ENCODE data around the gene PAMR1. TPM values are rescaled to one million over a fixed set of nuclear protein-coding genes. Genes with fewer than 3 reads are reported as not detected.
A peak's percentile ranks its signal among the peaks of the same experiment; 100 is the strongest.

Gene PAMR1
- total and polyA plus RNA-seq, 2 donors from 2014 or later: 2.2 to 2.4 TPM

- TF ChIP-seq, protein P1, sequence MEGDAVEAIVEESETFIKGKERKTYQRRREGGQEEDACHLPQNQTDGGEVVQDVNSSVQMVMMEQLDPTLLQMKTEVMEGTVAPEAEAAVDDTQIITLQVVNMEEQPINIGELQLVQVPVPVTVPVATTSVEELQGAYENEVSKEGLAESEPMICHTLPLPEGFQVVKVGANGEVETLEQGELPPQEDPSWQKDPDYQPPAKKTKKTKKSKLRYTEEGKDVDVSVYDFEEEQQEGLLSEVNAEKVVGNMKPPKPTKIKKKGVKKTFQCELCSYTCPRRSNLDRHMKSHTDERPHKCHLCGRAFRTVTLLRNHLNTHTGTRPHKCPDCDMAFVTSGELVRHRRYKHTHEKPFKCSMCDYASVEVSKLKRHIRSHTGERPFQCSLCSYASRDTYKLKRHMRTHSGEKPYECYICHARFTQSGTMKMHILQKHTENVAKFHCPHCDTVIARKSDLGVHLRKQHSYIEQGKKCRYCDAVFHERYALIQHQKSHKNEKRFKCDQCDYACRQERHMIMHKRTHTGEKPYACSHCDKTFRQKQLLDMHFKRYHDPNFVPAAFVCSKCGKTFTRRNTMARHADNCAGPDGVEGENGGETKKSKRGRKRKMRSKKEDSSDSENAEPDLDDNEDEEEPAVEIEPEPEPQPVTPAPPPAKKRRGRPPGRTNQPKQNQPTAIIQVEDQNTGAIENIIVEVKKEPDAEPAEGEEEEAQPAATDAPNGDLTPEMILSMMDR (IDR thresholded peaks at IDR 0.05; ENCODE audit: borderline replicate concordance, extremely low read depth, insufficient read depth): no peak
These were observed 29.0 kb downstream of the PAMR1 start for GRCh38 chr11:35496416-35496815.

GRCh38 chr11:35494957-35495490, 30.4 kb downstream of the PAMR1 start:
- TF ChIP-seq, protein P1 (IDR thresholded peaks at IDR 0.05; ENCODE audit: borderline replicate concordance, extremely low read depth, insufficient read depth): no peak
- Histone ChIP-seq H3K9me3 (ENCODE audit: control insufficient read depth in 2 of 3, insufficient read depth in 1 of 3, low read length in 3 of 3) (no peaks in the 10 kb centered on the region), H3K36me3 (ENCODE audit: control insufficient read depth in 2 of 3, insufficient read depth in 3 of 3, low read length in 3 of 3) (no peaks in the 10 kb centered on the region), H3K27me3 (ENCODE audit: control insufficient read depth, insufficient read depth, low read length) (no peaks in the 10 kb centered on the region), H3K9ac (ENCODE audit: low read length in 3 of 3) (no peak overlapping the region), H3K4me3 (ENCODE audit: low read length in 3 of 3) (no peak overlapping the region), H3K27ac (ENCODE audit: low read depth in 2 of 2, low read length in 2 of 2) (no peak overlapping the region), H3K4me1 (ENCODE audit: control insufficient read depth in 2 of 3, insufficient read depth in 2 of 3, low read depth in 1 of 3, low read length in 3 of 3) (no peaks in the 10 kb centered on the region)
- DNase-seq (no peak), FAIRE-seq (no peak)
- intact Hi-C loops (cut with DNase I): no loop called here

More at GRCh38 chr11:35496416-35496815, 29.0 kb downstream of the PAMR1 start:
- Histone ChIP-seq H3K36me3 (ENCODE audit: control insufficient read depth in 2 of 3, insufficient read depth in 3 of 3, low read length in 3 of 3) (no peaks in the 10 kb centered on the region), H3K4me1 (ENCODE audit: control insufficient read depth in 2 of 3, insufficient read depth in 2 of 3, low read depth in 1 of 3, low read length in 3 of 3) (no peaks in the 10 kb centered on the region), H3K27me3 (ENCODE audit: control insufficient read depth, insufficient read depth, low read length) (no peaks in the 10 kb centered on the region), H3K9ac (ENCODE audit: low read length in 3 of 3) (no peak overlapping the region), H3K9me3 (ENCODE audit: control insufficient read depth in 2 of 3, insufficient read depth in 1 of 3, low read length in 3 of 3) (no peaks in the 10 kb centered on the region), H3K4me3 (ENCODE audit: low read length in 3 of 3) (no peak overlapping the region), H3K27ac (ENCODE audit: low read depth in 2 of 2, low read length in 2 of 2) (no peak overlapping the region)
- intact Hi-C loops (cut with DNase I): no loop called here
- FAIRE-seq (no peak), DNase-seq (no peak)

GRCh38 chr11:35491231-35491871, 34.1 kb downstream of the PAMR1 start:
- TF ChIP-seq, protein P1 (IDR thresholded peaks at IDR 0.05; ENCODE audit: borderline replicate concordance, extremely low read depth, insufficient read depth): no peak
- no peak for FAIRE-seq
- no peak overlapping the region for H3K9ac ChIP-seq (ENCODE audit: low read length in 3 of 3)
- H3K36me3 ChIP-seq (ENCODE audit: control insufficient read depth in 2 of 3, insufficient read depth in 3 of 3, low read length in 3 of 3): no peaks in the 10 kb centered on the region
- intact Hi-C loops (cut with DNase I): no loop called here
- peak in 2 of 5 donors; percentile 23 to 26 for DNase-seq
- H3K4me3 ChIP-seq (ENCODE audit: low read length in 3 of 3): no peak overlapping the region
- H3K27ac ChIP-seq (ENCODE audit: low read depth in 2 of 2, low read length in 2 of 2): no peak overlapping the region
- H3K9me3 ChIP-seq (ENCODE audit: control insufficient read depth in 2 of 3, insufficient read depth in 1 of 3, low read length in 3 of 3): no peaks in the 10 kb centered on the region
- H3K27me3 ChIP-seq (ENCODE audit: control insufficient read depth, insufficient read depth, low read length): no peaks in the 10 kb centered on the region
- no peaks in the 10 kb centered on the region for H3K4me1 ChIP-seq (ENCODE audit: control insufficient read depth in 2 of 3, insufficient read depth in 2 of 3, low read depth in 1 of 3, low read length in 3 of 3)
